Measurements from ENCODE around the gene SETD9.

DNA sequence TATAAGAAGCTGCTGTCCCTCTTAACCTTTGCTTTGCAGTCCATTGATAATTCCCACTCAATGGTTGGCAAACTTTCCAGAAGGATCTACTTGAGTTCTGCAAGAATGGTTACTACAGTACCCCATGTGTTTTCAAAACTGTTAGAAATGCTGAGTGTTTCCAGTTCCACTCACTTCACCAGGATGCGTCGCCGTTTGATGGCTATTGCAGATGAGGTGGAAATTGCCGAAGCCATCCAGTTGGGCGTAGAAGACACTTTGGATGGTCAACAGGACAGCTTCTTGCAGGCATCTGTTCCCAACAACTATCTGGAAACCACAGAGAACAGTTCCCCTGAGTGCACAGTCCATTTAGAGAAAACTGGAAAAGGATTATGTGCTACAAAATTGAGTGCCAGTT, 27.8 kb upstream of the SETD9 start:
- TF ChIP-seq, protein P1, sequence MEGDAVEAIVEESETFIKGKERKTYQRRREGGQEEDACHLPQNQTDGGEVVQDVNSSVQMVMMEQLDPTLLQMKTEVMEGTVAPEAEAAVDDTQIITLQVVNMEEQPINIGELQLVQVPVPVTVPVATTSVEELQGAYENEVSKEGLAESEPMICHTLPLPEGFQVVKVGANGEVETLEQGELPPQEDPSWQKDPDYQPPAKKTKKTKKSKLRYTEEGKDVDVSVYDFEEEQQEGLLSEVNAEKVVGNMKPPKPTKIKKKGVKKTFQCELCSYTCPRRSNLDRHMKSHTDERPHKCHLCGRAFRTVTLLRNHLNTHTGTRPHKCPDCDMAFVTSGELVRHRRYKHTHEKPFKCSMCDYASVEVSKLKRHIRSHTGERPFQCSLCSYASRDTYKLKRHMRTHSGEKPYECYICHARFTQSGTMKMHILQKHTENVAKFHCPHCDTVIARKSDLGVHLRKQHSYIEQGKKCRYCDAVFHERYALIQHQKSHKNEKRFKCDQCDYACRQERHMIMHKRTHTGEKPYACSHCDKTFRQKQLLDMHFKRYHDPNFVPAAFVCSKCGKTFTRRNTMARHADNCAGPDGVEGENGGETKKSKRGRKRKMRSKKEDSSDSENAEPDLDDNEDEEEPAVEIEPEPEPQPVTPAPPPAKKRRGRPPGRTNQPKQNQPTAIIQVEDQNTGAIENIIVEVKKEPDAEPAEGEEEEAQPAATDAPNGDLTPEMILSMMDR (IDR thresholded peaks at IDR 0.05) = no peak
- no peak for TF ChIP-seq POLR2A (IDR thresholded peaks at IDR 0.05)
